Activated CD4-positive, alpha-beta T cell treated with anti-CD3 and anti-CD28 coated beads, Interleukin-2, amount 50 U/mL, for 48 hours (primary cell): ENCODE results near the gene SS18L1.

ENCODE experiments used
- DNase-seq, 2 experiments: peaks; one replicate each; pipeline ENCODE4 v3.0.0-alpha.2; 2020

Gene SS18L1

GRCh38 chr20:62120990-62121775 lies 22.4 kb upstream of the SS18L1 start:
- no peak for DNase-seq

GRCh38 chr20:62121776-62122653 lies 21.6 kb upstream of the SS18L1 start, which contains the start of gene LSM14B:
LSM14B (plus strand) TSS chr20:62122475; CDS start chr20:62122667, 192 bp downstream.
- peak; percentile 94 to 95 for DNase-seq

- peak; percentile 32 to 35 for DNase-seq
These were observed 20.7 kb upstream of the SS18L1 start for GRCh38 chr20:62122654-62123449.

GRCh38 chr20:62123450-62124118 lies 20.0 kb upstream of the SS18L1 start:
- no peak for DNase-seq

- DNase-seq, result no peak
These were observed 17.4 kb upstream of the SS18L1 start for GRCh38 chr20:62126141-62126540.

GRCh38 chr20:62127799-62128198 lies 15.8 kb upstream of the SS18L1 start:
- no peak for DNase-seq

GRCh38 chr20:62128502-62128901 lies 15.1 kb upstream of the SS18L1 start:
- DNase-seq, result no peak

GRCh38 chr20:62129731-62130531 lies 13.6 kb upstream of the SS18L1 start:
- no peak for DNase-seq

- no peak for DNase-seq
These were observed 11.8 kb upstream of the SS18L1 start for GRCh38 chr20:62131560-62132320.

- no peak for DNase-seq
These were observed 11.1 kb upstream of the SS18L1 start for GRCh38 chr20:62132421-62132820.

GRCh38 chr20:62133051-62133845 lies 10.3 kb upstream of the SS18L1 start:
- DNase-seq, result no peak

- DNase-seq, result no peak
These were observed 9.7 kb upstream of the SS18L1 start for GRCh38 chr20:62133864-62134263.

GRCh38 chr20:62134735-62135231 lies 8.8 kb upstream of the SS18L1 start:
- no peak for DNase-seq

- DNase-seq, result no peak
These were observed 7.8 kb upstream of the SS18L1 start for GRCh38 chr20:62135573-62136266.

- DNase-seq, result peak; percentile 62 to 68
These were observed 7.1 kb upstream of the SS18L1 start for GRCh38 chr20:62136283-62137091.

- no peak for DNase-seq
These were observed 6.5 kb upstream of the SS18L1 start for GRCh38 chr20:62137092-62137384.

GRCh38 chr20:62137478-62138203 lies 5.9 kb upstream of the SS18L1 start:
- DNase-seq, result no peak

GRCh38 chr20:62138204-62138543 lies 5.4 kb upstream of the SS18L1 start:
- DNase-seq, result no peak
